ENCODE data around the gene IGIP.

DNA sequence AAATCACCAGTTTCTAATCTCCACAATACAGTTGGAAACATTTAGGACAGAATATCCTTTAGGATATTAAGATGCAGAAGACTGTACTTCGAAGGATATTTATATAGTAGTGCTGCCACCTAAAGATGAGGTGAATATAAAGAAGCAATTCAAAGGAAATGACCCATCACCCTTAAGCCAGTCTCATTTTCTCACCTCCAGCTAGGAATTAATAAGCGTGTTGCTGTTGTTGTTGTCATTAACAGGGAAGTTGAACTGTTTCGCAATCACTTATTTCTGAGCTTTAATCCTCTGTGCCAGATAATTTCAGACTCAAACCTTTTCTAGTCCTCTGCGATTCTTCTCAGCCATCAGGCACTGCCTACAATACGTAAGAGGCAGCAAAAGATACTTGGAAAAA lies 19.6 kb upstream of the IGIP start:
- TF ChIP-seq TEAD1 (CRISPR knock-in tag; IDR thresholded peaks at IDR 0.05) (no peak), KAT7 (CRISPR knock-in tag; IDR thresholded peaks at IDR 0.05; ENCODE audit: borderline replicate concordance) (no peak), NR1H2 (CRISPR knock-in tag; IDR thresholded peaks at IDR 0.05) (no peak), USF2 (CRISPR knock-in tag; IDR thresholded peaks at IDR 0.05) (no peak), FOXK1 (CRISPR knock-in tag; IDR thresholded peaks at IDR 0.05) (no peak), SP1 (CRISPR knock-in tag; conservative IDR thresholded peaks at IDR 0.05) (no peak), HMGA2 (CRISPR knock-in tag; IDR thresholded peaks at IDR 0.05) (no peak), ATF3 (CRISPR knock-in tag; conservative IDR thresholded peaks at IDR 0.05) (no peak), AFF4 (CRISPR knock-in tag; IDR thresholded peaks at IDR 0.05; ENCODE audit: borderline replicate concordance) (no peak)
- TF ChIP-seq, protein P1, sequence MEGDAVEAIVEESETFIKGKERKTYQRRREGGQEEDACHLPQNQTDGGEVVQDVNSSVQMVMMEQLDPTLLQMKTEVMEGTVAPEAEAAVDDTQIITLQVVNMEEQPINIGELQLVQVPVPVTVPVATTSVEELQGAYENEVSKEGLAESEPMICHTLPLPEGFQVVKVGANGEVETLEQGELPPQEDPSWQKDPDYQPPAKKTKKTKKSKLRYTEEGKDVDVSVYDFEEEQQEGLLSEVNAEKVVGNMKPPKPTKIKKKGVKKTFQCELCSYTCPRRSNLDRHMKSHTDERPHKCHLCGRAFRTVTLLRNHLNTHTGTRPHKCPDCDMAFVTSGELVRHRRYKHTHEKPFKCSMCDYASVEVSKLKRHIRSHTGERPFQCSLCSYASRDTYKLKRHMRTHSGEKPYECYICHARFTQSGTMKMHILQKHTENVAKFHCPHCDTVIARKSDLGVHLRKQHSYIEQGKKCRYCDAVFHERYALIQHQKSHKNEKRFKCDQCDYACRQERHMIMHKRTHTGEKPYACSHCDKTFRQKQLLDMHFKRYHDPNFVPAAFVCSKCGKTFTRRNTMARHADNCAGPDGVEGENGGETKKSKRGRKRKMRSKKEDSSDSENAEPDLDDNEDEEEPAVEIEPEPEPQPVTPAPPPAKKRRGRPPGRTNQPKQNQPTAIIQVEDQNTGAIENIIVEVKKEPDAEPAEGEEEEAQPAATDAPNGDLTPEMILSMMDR (IDR thresholded peaks at IDR 0.05), result no peak
- TF ChIP-seq, protein P2, sequence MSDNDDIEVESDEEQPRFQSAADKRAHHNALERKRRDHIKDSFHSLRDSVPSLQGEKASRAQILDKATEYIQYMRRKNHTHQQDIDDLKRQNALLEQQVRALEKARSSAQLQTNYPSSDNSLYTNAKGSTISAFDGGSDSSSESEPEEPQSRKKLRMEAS (CRISPR knock-in tag; IDR thresholded peaks at IDR 0.05), result no peak

Data from WTC11 (cell line).